WI38 (cell line): ENCODE measurements around the gene SPOCK1.

Source experiments
- H3K4me3 ChIP-seq: 2 replicates; pipeline ENCODE4 v1.5.1; 2011; ENCODE audit warnings: low read depth, mild to moderate bottlenecking, control low read depth, low read length
- TF ChIP-seq, protein P1 (sequence below): IDR thresholded peaks from 2 replicates; pipeline ENCODE4 v1.5.1; 2012; ENCODE audit warnings: low read depth, mild to moderate bottlenecking, control low read depth, low read length

Gene SPOCK1

GRCh38 chr5:137185193-137185592 lies 313.9 kb downstream of the SPOCK1 start:
- H3K4me3 ChIP-seq = no peak overlapping the region
- TF ChIP-seq, protein P1, sequence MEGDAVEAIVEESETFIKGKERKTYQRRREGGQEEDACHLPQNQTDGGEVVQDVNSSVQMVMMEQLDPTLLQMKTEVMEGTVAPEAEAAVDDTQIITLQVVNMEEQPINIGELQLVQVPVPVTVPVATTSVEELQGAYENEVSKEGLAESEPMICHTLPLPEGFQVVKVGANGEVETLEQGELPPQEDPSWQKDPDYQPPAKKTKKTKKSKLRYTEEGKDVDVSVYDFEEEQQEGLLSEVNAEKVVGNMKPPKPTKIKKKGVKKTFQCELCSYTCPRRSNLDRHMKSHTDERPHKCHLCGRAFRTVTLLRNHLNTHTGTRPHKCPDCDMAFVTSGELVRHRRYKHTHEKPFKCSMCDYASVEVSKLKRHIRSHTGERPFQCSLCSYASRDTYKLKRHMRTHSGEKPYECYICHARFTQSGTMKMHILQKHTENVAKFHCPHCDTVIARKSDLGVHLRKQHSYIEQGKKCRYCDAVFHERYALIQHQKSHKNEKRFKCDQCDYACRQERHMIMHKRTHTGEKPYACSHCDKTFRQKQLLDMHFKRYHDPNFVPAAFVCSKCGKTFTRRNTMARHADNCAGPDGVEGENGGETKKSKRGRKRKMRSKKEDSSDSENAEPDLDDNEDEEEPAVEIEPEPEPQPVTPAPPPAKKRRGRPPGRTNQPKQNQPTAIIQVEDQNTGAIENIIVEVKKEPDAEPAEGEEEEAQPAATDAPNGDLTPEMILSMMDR = no peak

- no peak overlapping the region for H3K4me3 ChIP-seq
- TF ChIP-seq, protein P1 = no peak
Measured at GRCh38 chr5:137184734-137185133, 314.4 kb downstream of the SPOCK1 start.

- TF ChIP-seq, protein P1 = no peak
- H3K4me3 ChIP-seq = no peak overlapping the region
Measured at GRCh38 chr5:137182576-137182975, 316.6 kb downstream of the SPOCK1 start.

DNA sequence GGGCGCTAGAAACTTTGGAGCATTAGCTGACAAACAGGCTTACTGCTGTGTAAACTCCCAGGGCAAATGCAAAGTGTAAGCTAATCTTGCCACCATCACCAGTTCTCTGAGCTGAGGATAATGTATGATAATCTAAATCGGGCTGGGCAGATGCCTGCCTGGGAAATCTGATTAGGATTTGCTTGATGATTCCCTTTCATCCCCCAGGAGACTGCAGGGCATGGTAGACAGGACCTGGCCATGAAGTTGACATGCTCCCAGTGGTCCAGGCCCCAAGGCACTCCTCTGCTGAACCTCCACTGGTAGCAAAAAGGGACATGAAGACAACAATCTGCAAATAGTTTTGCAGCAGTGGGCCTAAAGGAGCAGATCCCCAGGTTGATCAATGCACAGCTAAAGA lies 317.5 kb downstream of the SPOCK1 start:
- no peak overlapping the region for H3K4me3 ChIP-seq
- TF ChIP-seq, protein P1 = no peak

- H3K4me3 ChIP-seq = no peak overlapping the region
- TF ChIP-seq, protein P1 = no peak
Measured at GRCh38 chr5:137179203-137179602, 319.9 kb downstream of the SPOCK1 start.

GRCh38 chr5:137176609-137177008 lies 322.5 kb downstream of the SPOCK1 start:
- TF ChIP-seq, protein P1 = no peak
- no peak overlapping the region for H3K4me3 ChIP-seq

- H3K4me3 ChIP-seq = no peak overlapping the region
- TF ChIP-seq, protein P1 = no peak
Measured at GRCh38 chr5:137176126-137176525, 323.0 kb downstream of the SPOCK1 start.
